SK-N-SH (cell line): ENCODE measurements around the gene SHANK1. TPM values are rescaled to one million over a fixed set of nuclear protein-coding genes. Genes with fewer than 3 reads are reported as not detected.
"Not testable (repeated sequence)": the region's sequence is repeated elsewhere in the genome, so short reads cannot be mapped to it uniquely, and the experiment has no call there.

Experiments
- CTCF ChIA-PET: fragments of 300-600, 350-600 bp; formaldehyde crosslinking; extraction: SDS; loops from one replicate; lab custom pipeline; 2021; lab: Yijun Ruan, JAX
- POLR2A ChIA-PET: fragments of 350-600 bp; sonication (Branson Sonifier 250); formaldehyde crosslinking; extraction: SDS; loops from one replicate; lab custom pipeline; 2020; ENCODE audit warnings: antibody characterized with exemption, inconsistent platforms; lab: Yijun Ruan, JAX
- DNase-seq: peaks from one replicate; pipeline ENCODE4 v3.0.0; 2012
- H2AFZ ChIP-seq: fragments of 200-600 bp; sonication (generic); 2 replicates; pipeline ENCODE4 v1.8.1; 2016; ENCODE audit warnings: antibody characterized with exemption, mild to moderate bottlenecking, low read depth
- H3F3A ChIP-seq: fragments of 200-600 bp; sonication (generic); replicated peaks from 2 replicates; pipeline ENCODE3; 2016; ENCODE audit warnings: antibody characterized with exemption, mild to moderate bottlenecking; ENCODE audit not compliant: insufficient read depth
- H3K27ac ChIP-seq, 2 experiments: fragments of 200-500 bp in 1 of 2; fragments of 200-600 bp in 1 of 2; sonication (Bioruptor generic) in 1 of 2; sonication (generic), shearing (Covaris generic) in 1 of 2; 2 replicates each; pipeline versions ENCODE4 v1.5.1 to v1.6.1; 2014 to 2016; ENCODE audit warnings: low read depth in 2 of 2, inconsistent platforms in 1 of 2, low read length in 1 of 2, mild to moderate bottlenecking in 1 of 2, mixed read lengths in 1 of 2
- H3K27me3 ChIP-seq: fragments of 200-600 bp; sonication (generic), shearing (Covaris generic); 2 replicates; pipeline ENCODE4 v1.6.1; 2016; ENCODE audit warnings: mixed run types; ENCODE audit not compliant: insufficient read depth
- H3K36me3 ChIP-seq, 2 experiments: fragments of 200-500 bp in 1 of 2; fragments of 200-600 bp in 1 of 2; sonication (Bioruptor generic) in 1 of 2; sonication (generic) in 1 of 2; replicated peaks in 1 of 2; 2 replicates each; pipeline versions ENCODE3 to v1.5.1; 2014 to 2016; ENCODE audit warnings: low read length in 1 of 2, mild to moderate bottlenecking in 1 of 2; ENCODE audit not compliant: insufficient read depth in 2 of 2, control insufficient read depth in 1 of 2
- H3K4me1 ChIP-seq, 2 experiments: fragments of 200-500 bp in 1 of 2; fragments of 200-600 bp in 1 of 2; sonication (Bioruptor generic) in 1 of 2; sonication (generic), shearing (Covaris generic) in 1 of 2; 2 replicates each; pipeline versions ENCODE4 v1.5.1 to v1.6.1; 2014 to 2016; ENCODE audit warnings: low read depth in 1 of 2, low read length in 1 of 2, mixed run types in 1 of 2; ENCODE audit not compliant: insufficient read depth in 2 of 2, control insufficient read depth in 1 of 2
- H3K4me2 ChIP-seq: fragments of 200-600 bp; sonication (generic), shearing (Covaris generic); 2 replicates; pipeline ENCODE4 v1.6.1; 2017; ENCODE audit warnings: mixed run types
- H3K4me3 ChIP-seq, 2 experiments: fragments of 200-500 bp in 1 of 2; fragments of 200-600 bp in 1 of 2; sonication (Bioruptor generic) in 1 of 2; sonication (generic), shearing (Covaris generic) in 1 of 2; 2 replicates each; pipeline versions ENCODE4 v1.5.1 to v1.8.1; 2014 to 2016; ENCODE audit warnings: low read depth in 2 of 2, inconsistent platforms in 1 of 2, low read length in 1 of 2, mild to moderate bottlenecking in 1 of 2, mixed read lengths in 1 of 2, moderate library complexity in 1 of 2
- H3K79me2 ChIP-seq: fragments of 200-600 bp; sonication (generic); 2 replicates; pipeline ENCODE4 v1.8.1; 2017; ENCODE audit warnings: mild to moderate bottlenecking; ENCODE audit not compliant: insufficient read depth
- H3K9ac ChIP-seq: fragments of 200-600 bp; sonication (generic); 2 replicates; pipeline ENCODE4 v1.6.1; 2017; ENCODE audit warnings: mixed run types
- H3K9me2 ChIP-seq: fragments of 200-600 bp; sonication (generic); 2 replicates; pipeline ENCODE4 v1.6.1; 2017; ENCODE audit warnings: mixed run types
- H3K9me3 ChIP-seq: fragments of 200-600 bp; sonication (generic); 2 replicates; pipeline ENCODE4 v1.6.1; 2017; ENCODE audit warnings: mixed run types, mild to moderate bottlenecking, moderate library complexity
- H4K20me1 ChIP-seq: fragments of 200-600 bp; sonication (generic); 2 replicates; pipeline ENCODE4 v1.6.1; 2017; ENCODE audit warnings: mild to moderate bottlenecking, mixed run types; ENCODE audit not compliant: insufficient read depth
- CHD2 ChIP-seq: fragments of 150-350 bp; IDR thresholded peaks from 2 replicates; pipeline ENCODE4 v1.6.1; 2018; ENCODE audit warnings: low read length; ENCODE audit not compliant: partially characterized antibody
- FOXJ3 ChIP-seq: sonication (generic); formaldehyde crosslinking; IDR thresholded peaks from 2 replicates; pipeline ENCODE4 v1.5.1; 2020; ENCODE audit warnings: mild to moderate bottlenecking, missing genetic modification reagents
- GABPA ChIP-seq: IDR thresholded peaks from 2 replicates; pipeline ENCODE4 v1.4.0; 2012; ENCODE audit warnings: low read depth, mild to moderate bottlenecking
- GATA2 ChIP-seq: sonication (generic); formaldehyde crosslinking; IDR thresholded peaks from 2 replicates; pipeline ENCODE4 v1.5.0; 2020; ENCODE audit warnings: mild to moderate bottlenecking, missing genetic modification reagents
- MXI1 ChIP-seq: IDR thresholded peaks from 2 replicates; pipeline ENCODE4 v1.6.1; 2012; ENCODE audit warnings: mild to moderate bottlenecking, low read depth, low read length, improper control_type of control experiment
- NFIC ChIP-seq: IDR thresholded peaks from 2 replicates; pipeline ENCODE4 v1.4.0; 2012; ENCODE audit warnings: borderline replicate concordance
- RCOR1 ChIP-seq: fragments of 150-350 bp; IDR thresholded peaks from 2 replicates; pipeline ENCODE4 v1.6.1; 2017; ENCODE audit warnings: antibody characterized with exemption, low read length
- RFX5 ChIP-seq: IDR thresholded peaks from 2 replicates; pipeline ENCODE4 v1.6.1; 2012; ENCODE audit warnings: mild to moderate bottlenecking, improper control_type of control experiment, low read length
- SIN3A ChIP-seq: IDR thresholded peaks from 2 replicates; pipeline ENCODE4 v1.6.1; 2012; ENCODE audit warnings: low read depth, mild to moderate bottlenecking, low read length, moderate library complexity, borderline replicate concordance
- SMC3 ChIP-seq: IDR thresholded peaks from 2 replicates; pipeline ENCODE4 v1.6.1; 2012; ENCODE audit warnings: low read depth, low read length, improper control_type of control experiment
- WGBS: methylation state at CpG from one replicate; pipeline ENCODE4 v1.1.6; 2017; ENCODE audit warnings: low lambda C conversion rate; 5-methylcytosine and 5-hydroxymethylcytosine counted together
- polyA plus RNA-seq, 3 experiments: library from polyadenylated mRNA; depleted of rRNA; stranded (reverse); fragments of >200 nt; gene quantifications; 2 replicates each; pipeline ENCODE4 v1.2.3, GENCODE V29; 2012
- TF ChIP-seq, protein P1 (sequence below): fragments of 150-350 bp; IDR thresholded peaks from 2 replicates; pipeline ENCODE4 v1.6.1; 2017; ENCODE audit warnings: antibody characterized with exemption, low read length, low read depth, borderline replicate concordance

SHANK1 gene
- polyA plus RNA-seq, 1 of the 3 experiments (the other 2 are of a cell fraction): 0.28 TPM

DNA sequence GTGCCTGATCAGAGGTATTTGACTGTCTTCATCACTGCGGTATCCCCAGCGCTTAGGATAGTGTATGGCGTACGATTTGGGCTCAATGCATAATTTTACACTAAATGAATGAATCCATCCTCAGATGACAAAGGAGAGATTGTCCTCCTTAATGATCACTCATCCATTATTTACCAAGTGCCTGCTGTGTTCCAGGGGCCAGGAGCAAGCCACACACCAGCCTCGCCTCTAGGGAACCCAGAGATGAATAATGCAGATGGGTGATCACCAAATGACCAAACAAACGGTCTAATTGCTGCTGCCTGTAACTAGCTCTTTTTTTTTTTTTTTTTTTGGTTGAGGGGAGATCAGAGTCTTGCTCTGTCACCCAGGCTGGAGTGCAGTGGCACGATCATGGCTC lies 44.8 kb upstream of the SHANK1 start:
- Histone ChIP-seq H2AFZ (no peak overlapping the region), H3K27me3 (no peaks in the 10 kb centered on the region), H3K27ac (no peak overlapping the region), H3K4me2 (no peak overlapping the region), H3K36me3 (no peaks in the 10 kb centered on the region), H3K9ac (no peak overlapping the region), H3K9me3 (no peaks in the 10 kb centered on the region), H3K4me1 (no peaks in the 10 kb centered on the region), H3K4me3 (no peak overlapping the region), H4K20me1 (no peaks in the 10 kb centered on the region), H3F3A (no peaks in the 10 kb centered on the region), H3K9me2 (no peaks in the 10 kb centered on the region), H3K79me2 (no peaks in the 10 kb centered on the region)
- ChIA-PET POLR2A (interaction anchor here (0.5 to 0.6 kb wide), 2 partner anchors 39 to 108 kb away, joined by 3 read pairs; no protein-coding TSS in a partner anchor), CTCF (interaction anchor here (1.0 to 2.4 kb wide), 2 partner anchors 13 to 40 kb away, joined by 3 to 8 read pairs; no protein-coding TSS in a partner anchor)
- TF ChIP-seq GABPA (no peak), MXI1 (no peak), GATA2 (CRISPR knock-in tag) (no peak), FOXJ3 (no peak), CHD2 (no peak), RFX5 (no peak), SIN3A (no peak), SMC3 (no peak), NFIC (no peak), RCOR1 (no peak)
- TF ChIP-seq, protein P1, sequence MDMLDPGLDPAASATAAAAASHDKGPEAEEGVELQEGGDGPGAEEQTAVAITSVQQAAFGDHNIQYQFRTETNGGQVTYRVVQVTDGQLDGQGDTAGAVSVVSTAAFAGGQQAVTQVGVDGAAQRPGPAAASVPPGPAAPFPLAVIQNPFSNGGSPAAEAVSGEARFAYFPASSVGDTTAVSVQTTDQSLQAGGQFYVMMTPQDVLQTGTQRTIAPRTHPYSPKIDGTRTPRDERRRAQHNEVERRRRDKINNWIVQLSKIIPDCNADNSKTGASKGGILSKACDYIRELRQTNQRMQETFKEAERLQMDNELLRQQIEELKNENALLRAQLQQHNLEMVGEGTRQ: no peak
- DNase-seq: no peak
- WGBS: 69% methylated on average over 7 of the region's 7 CpGs

DNA sequence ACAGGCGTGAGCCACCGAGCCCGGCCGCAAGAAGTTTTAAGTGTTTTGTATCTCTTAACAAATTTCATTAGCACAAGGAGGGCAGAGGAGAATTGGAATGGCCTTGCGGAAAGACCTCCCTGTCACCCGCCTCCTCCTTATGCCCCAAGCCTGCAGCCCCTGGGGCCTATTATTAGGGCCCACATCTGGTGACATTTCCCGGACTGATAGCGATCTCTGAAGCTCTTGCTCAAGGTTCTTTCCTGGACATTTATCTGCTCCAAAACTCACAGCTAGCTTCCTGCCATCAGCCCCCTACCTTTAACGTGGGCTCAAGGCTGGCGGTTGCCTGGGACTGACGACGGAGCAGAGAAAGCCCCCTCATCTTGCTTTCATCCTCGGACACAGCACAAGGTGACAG lies 43.9 kb upstream of the SHANK1 start:
- H3K79me2 ChIP-seq, H4K20me1 ChIP-seq, H3K27ac ChIP-seq, H2AFZ ChIP-seq, H3K9ac ChIP-seq, POLR2A ChIA-PET, H3K9me3 ChIP-seq, H3K27me3 ChIP-seq, H3F3A ChIP-seq, H3K4me1 ChIP-seq, H3K4me3 ChIP-seq, H3K4me2 ChIP-seq, DNase-seq, H3K36me3 ChIP-seq, H3K9me2 ChIP-seq: not testable (repeated sequence)
- CTCF ChIA-PET: interaction anchor here (1.2 to 2.4 kb wide), 2 partner anchors 19 to 39 kb away, joined by 3 to 8 read pairs; no protein-coding TSS in a partner anchor
- WGBS: 59% methylated on average over 13 of the region's 13 CpGs

DNA sequence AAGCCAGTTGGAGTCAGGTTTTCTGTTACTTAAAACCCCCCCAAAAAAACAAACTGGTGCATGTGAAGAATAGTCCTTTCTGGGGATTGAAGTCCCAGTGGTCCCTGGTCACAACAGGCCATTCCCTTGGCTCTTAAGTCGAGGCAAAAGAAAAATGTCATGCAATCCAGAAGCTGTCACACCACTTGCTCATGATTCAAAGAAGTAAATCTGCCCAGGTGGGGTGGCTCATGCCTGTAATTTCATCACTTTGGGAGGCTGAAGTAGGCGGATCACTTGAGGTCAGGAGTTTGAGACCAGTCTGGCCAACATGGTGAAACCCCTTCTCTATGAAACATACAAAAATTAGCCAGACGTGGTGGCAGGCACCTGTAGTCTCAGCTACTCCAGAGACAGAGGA lies 41.9 kb upstream of the SHANK1 start:
- H3K4me1 ChIP-seq, H3F3A ChIP-seq, H3K27me3 ChIP-seq, DNase-seq, H3K4me3 ChIP-seq, POLR2A ChIA-PET, H3K27ac ChIP-seq, H3K9me3 ChIP-seq, H2AFZ ChIP-seq, H3K9ac ChIP-seq, H3K4me2 ChIP-seq, H3K36me3 ChIP-seq, H3K9me2 ChIP-seq, H3K79me2 ChIP-seq, H4K20me1 ChIP-seq: not testable (repeated sequence)
- WGBS: 43% methylated on average over 3 of the region's 3 CpGs
- CTCF ChIA-PET: interaction anchor here (1.6 kb wide), 1 partner anchor 92 kb away, joined by 4 read pairs; no protein-coding TSS in a partner anchor
